Measurements from ENCODE around the gene TICAM1. TPM values are rescaled to one million over a fixed set of nuclear protein-coding genes. Genes with fewer than 3 reads are reported as not detected.
A peak's percentile ranks its signal among the peaks of the same experiment; 100 is the strongest.

The TICAM1 gene
- total and polyA plus RNA-seq, 4 donors: 2.1 to 8.6 (median 5.5) TPM

- TF ChIP-seq TAF1 (conservative IDR thresholded peaks at IDR 0.05): no peak
- TF ChIP-seq REST (IDR thresholded peaks at IDR 0.05): no peak
- TF ChIP-seq EGR1 (IDR thresholded peaks at IDR 0.05; ENCODE audit: low read depth in 2 of 2): no peak
- no peak for TF ChIP-seq NR2F2 (IDR thresholded peaks at IDR 0.05)
- Histone ChIP-seq H3K9ac (ENCODE audit: low read depth in 1 of 2, low read length in 2 of 2) (no peak overlapping the region), H3K9me3 (ENCODE audit: control insufficient read depth in 4 of 4, low read length in 3 of 4) (no peaks in the 10 kb centered on the region), H3K36me3 (ENCODE audit: control insufficient read depth in 4 of 4, insufficient read depth in 3 of 4, low read depth in 1 of 4, low read length in 3 of 4) (peaks cover 0 to 5% (median 2%) of the 10 kb centered on the region in 4 donors), H3K4me3 (ENCODE audit: low read depth in 1 of 3, low read length in 3 of 3) (no peak overlapping the region), H3K27me3 (ENCODE audit: control insufficient read depth in 4 of 4, insufficient read depth in 4 of 4, low read length in 3 of 4) (no peaks in the 10 kb centered on the region), H3K27ac (ENCODE audit: low read depth in 1 of 2, low read length in 2 of 2) (no peak overlapping the region), H3K4me1 (ENCODE audit: control insufficient read depth in 4 of 4, insufficient read depth in 4 of 4, low read length in 3 of 4) (peaks cover 0 to 12% (median 5%) of the 10 kb centered on the region in 4 donors)
- DNase-seq (ENCODE audit: low spot score): no peak
- 71% methylated on average over 3 of the region's 3 CpGs for WGBS
Measured at GRCh38 chr19:4801085-4801619, 30.4 kb downstream of the TICAM1 start.

- no peak overlapping the region for H3K4me3 ChIP-seq (ENCODE audit: low read depth in 1 of 3, low read length in 3 of 3)
- 43% methylated on average over 23 of the region's 23 CpGs for WGBS
- no peak overlapping the region for H3K9ac ChIP-seq (ENCODE audit: low read depth in 1 of 2, low read length in 2 of 2)
- DNase-seq (ENCODE audit: low spot score): no peak
- no peak for TF ChIP-seq RAD21 (IDR thresholded peaks at IDR 0.05)
- TF ChIP-seq NR2F2 (IDR thresholded peaks at IDR 0.05): no peak
- TF ChIP-seq EGR1 (IDR thresholded peaks at IDR 0.05; ENCODE audit: low read depth in 2 of 2): no peak
- TF ChIP-seq HNF4G (IDR thresholded peaks at IDR 0.05): no peak
- TF ChIP-seq FOXA1 (IDR thresholded peaks at IDR 0.05): no peak
- TF ChIP-seq GABPA (IDR thresholded peaks at IDR 0.05 in 1 of 2, conservative IDR thresholded peaks at IDR 0.05 in 1 of 2): no peak
- no peak for TF ChIP-seq YY1 (IDR thresholded peaks at IDR 0.05)
- TF ChIP-seq SP1 (IDR thresholded peaks at IDR 0.05): peak; percentile 43
- TF ChIP-seq REST (IDR thresholded peaks at IDR 0.05): no peak
- peaks cover 0 to 12% (median 6%) of the 10 kb centered on the region in 4 donors for H3K4me1 ChIP-seq (ENCODE audit: control insufficient read depth in 4 of 4, insufficient read depth in 4 of 4, low read length in 3 of 4)
- H3K9me3 ChIP-seq (ENCODE audit: control insufficient read depth in 4 of 4, low read length in 3 of 4): no peaks in the 10 kb centered on the region
- peaks cover 0 to 5% (median 2%) of the 10 kb centered on the region in 4 donors for H3K36me3 ChIP-seq (ENCODE audit: control insufficient read depth in 4 of 4, insufficient read depth in 3 of 4, low read depth in 1 of 4, low read length in 3 of 4)
- no peaks in the 10 kb centered on the region for H3K27me3 ChIP-seq (ENCODE audit: control insufficient read depth in 4 of 4, insufficient read depth in 4 of 4, low read length in 3 of 4)
- H3K27ac ChIP-seq (ENCODE audit: low read depth in 1 of 2, low read length in 2 of 2): peak overlapping the region; percentile 1 to 28
Measured at GRCh38 chr19:4800591-4801081, 30.9 kb downstream of the TICAM1 start.

Measured in liver (tissue), 9 donors.